Heart left ventricle (tissue), 13 donors: ENCODE results near the gene BRMS1.

Experiments used
- CTCF ChIP-seq, 12 donors: fragments of 200-600 bp; sonication (generic) in 4 of 12; IDR thresholded peaks; one replicate each; pipeline versions ENCODE4 v1.5.0 to v1.8.0; 2018 to 2022; ENCODE audit warnings: antibody characterized with exemption in 12 of 12, mild to moderate bottlenecking in 5 of 12
- POLR2A ChIP-seq, 2 donors: fragments of 450-650 bp; IDR thresholded peaks; one replicate each; pipeline ENCODE4 v1.6.1; 2017; ENCODE audit warnings: antibody characterized with exemption in 2 of 2, mild to moderate bottlenecking in 2 of 2, moderate library complexity in 2 of 2
- donor health status: ischemic (EF 13 %, LVEDD 7.1; RV severe dilation, severe dysfunction).
- donor health status: DM: no; HTN: yes; CAD: no.
- donor health status: DM: no; HTN: no; CAD: no.
- donor health status: ischemic (EF 25% LVEDD 6.9; RV normal size, moderate dysfunction).
- donor health status: ischemic (EF 25% LVEDD 5.7; RV mildly dilated, moderate dysfunction).
- donor health status: ischemic (EF 35%, LVEDD 5.7; RV mildly dilated, moderate dysfunction).
- donor health status: nonischemic (EF 11% LVEDD 7.7; RV severe dilation, severe dysfunction).
- donor health status: DM: yes; HTN: yes; CAD: no.
- donor health status: PGD.
- donor health status: ischemic (EF 29% LVEDD 5.4; RV normal size, mild dysfunction).
- donor health status: nonischemic (EF 23%, LVEDD 6.1; RV moderate dilation, normal function).

GRCh38 chr11:66345316-66345649, 379 bp upstream of the BRMS1 start:
- TF ChIP-seq CTCF (IDR thresholded peaks at IDR 0.05) (no peak), POLR2A (IDR thresholded peaks at IDR 0.05) (no peak)
